Aorta (tissue), 5 donors: Measurements from ENCODE around the gene SBSN. TPM values are rescaled to one million over a fixed set of nuclear protein-coding genes. Genes with fewer than 3 reads are reported as not detected.

Experiments used
- ATAC-seq: fragments of 200-7000 bp; cut with Tn5 transposase; one replicate; pipeline ENCODE4 v1.9.1; 2022; ENCODE audit warnings: moderate library complexity; ENCODE audit not compliant: low FRiP score
- DNase-seq, 2 donors: peaks; one replicate each; pipeline ENCODE4 v3.0.0-alpha.2; 2020
- H3K27ac ChIP-seq, 2 donors: one replicate each; pipeline ENCODE4 v1.5.1; 2013; ENCODE audit warnings: low read length in 2 of 2, mild to moderate bottlenecking in 2 of 2, moderate library complexity in 2 of 2, control low read depth in 1 of 2, inconsistent platforms in 1 of 2, low read depth in 1 of 2
- H3K27me3 ChIP-seq, 2 donors: one replicate each; pipeline ENCODE4 v1.6.1; 2013; ENCODE audit warnings: control low read depth in 1 of 2, low read length in 1 of 2, mild to moderate bottlenecking in 1 of 2, moderate library complexity in 1 of 2; ENCODE audit not compliant: insufficient read depth in 2 of 2, control insufficient read depth in 1 of 2
- H3K36me3 ChIP-seq, 2 donors: one replicate each; pipeline ENCODE4 v1.6.1; 2013; ENCODE audit warnings: control low read depth in 1 of 2, low read length in 1 of 2, mild to moderate bottlenecking in 1 of 2; ENCODE audit not compliant: insufficient read depth in 2 of 2, control insufficient read depth in 1 of 2
- H3K4me1 ChIP-seq, 2 donors: one replicate each; pipeline ENCODE4 v1.6.1; 2013; ENCODE audit warnings: low read length in 2 of 2, control low read depth in 1 of 2, mild to moderate bottlenecking in 1 of 2, moderate library complexity in 1 of 2; ENCODE audit not compliant: insufficient read depth in 2 of 2, control insufficient read depth in 1 of 2
- H3K4me3 ChIP-seq, 2 donors: one replicate each; pipeline ENCODE4 v1.5.1; 2013; ENCODE audit warnings: low read length in 2 of 2, control low read depth in 1 of 2, mild to moderate bottlenecking in 1 of 2
- H3K9me3 ChIP-seq: one replicate; pipeline ENCODE4 v1.6.1; 2013; ENCODE audit warnings: mild to moderate bottlenecking, low read length; ENCODE audit not compliant: control insufficient read depth
- WGBS, 2 donors: extraction: QIAGEN DNeasy Blood & Tissue Kit; methylation state at CpG; one replicate each; pipeline ENCODE4 v1.1.7; 2013; 5-methylcytosine and 5-hydroxymethylcytosine counted together
- intact Hi-C, 2 donors: fragments of 100-400 bp; cut with DNase I; formaldehyde crosslinking; loops; one replicate each; pipeline versions ENCODE4 v1.14.2 to v1.15.0; 2022
- polyA plus RNA-seq, 2 donors: library from polyadenylated mRNA; stranded (reverse); fragments of 200-250 nt; gene quantifications; one replicate each; pipeline ENCODE4 v1.2.3, GENCODE V29; 2013
- total RNA-seq, 2 donors: library from RNA; stranded (reverse); fragmentation: NEBNext Ultra II Directional; extraction: Animal tissue kit (Norgen Biotek cat#: 25700); gene quantifications; one replicate each; pipeline ENCODE4 v1.2.1, GENCODE V29; 2021
- donor health status: healthy with polysubstance abuse.
- donor health status: Bipolar disorder and iron deficiency.
- donor health status: DM: no; HTN: no; CAD: no.
- donor health status: DM: no; HTN: no; CAD: no.
- donor health status: DM: yes; HTN: yes; CAD: no.

Gene SBSN
- total and polyA plus RNA-seq, 4 donors, result 0.23 TPM; not detected in 3

GRCh38 chr19:35556846-35557538 lies 28.9 kb upstream of the SBSN start:
- Histone ChIP-seq H3K27ac (no peak overlapping the region), H3K4me3 (no peak overlapping the region), H3K36me3 (no peaks in the 10 kb centered on the region), H3K27me3 (no peaks in the 10 kb centered on the region), H3K4me1 (no peaks in the 10 kb centered on the region), H3K9me3 (no peaks in the 10 kb centered on the region)
- intact Hi-C loops, result no loop called here
- ATAC-seq (no peak), DNase-seq (no peak)
- WGBS, 2 donors, result 84 to 87% methylated on average over 16 of the region's 16 CpGs

- intact Hi-C loops, result no loop called here
- Histone ChIP-seq H3K4me3 (no peak overlapping the region), H3K27me3 (no peaks in the 10 kb centered on the region), H3K27ac (no peak overlapping the region), H3K36me3 (no peaks in the 10 kb centered on the region), H3K9me3 (no peaks in the 10 kb centered on the region), H3K4me1 (no peaks in the 10 kb centered on the region)
- DNase-seq (no peak), ATAC-seq (no peak)
- WGBS, 2 donors, result 81 to 86% methylated on average over 9 of the region's 9 CpGs
These were observed 28.0 kb upstream of the SBSN start for GRCh38 chr19:35556025-35556590.

DNA sequence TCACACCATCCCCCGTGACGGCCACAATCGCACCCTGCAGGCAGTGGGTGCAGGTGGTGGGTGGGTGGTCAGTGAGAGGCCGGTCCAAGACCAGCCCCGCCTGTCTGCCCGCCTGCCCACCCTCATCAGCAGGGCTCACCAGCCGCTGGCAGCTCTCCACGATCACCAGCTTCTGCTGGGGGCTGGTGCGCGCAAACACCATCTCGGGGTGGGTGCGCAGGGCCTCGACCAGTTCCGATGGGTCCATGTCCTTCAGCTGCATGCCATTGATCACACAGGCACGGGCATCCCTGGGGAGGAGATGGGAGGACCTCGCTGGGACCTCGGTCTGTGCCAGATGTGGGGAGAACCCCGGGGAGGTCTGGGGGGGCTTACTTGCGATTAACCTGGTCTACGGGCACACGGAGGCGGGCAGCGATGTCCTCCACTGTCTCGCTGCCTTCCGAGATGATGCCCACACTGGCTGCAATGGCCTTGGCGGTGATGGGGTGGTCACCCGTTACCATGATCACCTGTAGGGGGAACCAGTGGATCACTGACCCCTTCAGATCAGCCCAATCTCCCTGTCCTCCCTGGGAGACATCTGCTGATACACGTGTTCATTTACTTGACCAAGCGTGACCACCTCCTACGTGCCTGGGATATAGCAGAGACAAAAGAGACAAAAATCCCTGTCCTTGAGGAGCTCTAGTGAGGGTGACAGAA lies 27.3 kb upstream of the SBSN start:
- 63 to 66% methylated on average over 30 of the region's 30 CpGs for WGBS, 2 donors
- no peak overlapping the region for H3K27ac ChIP-seq
- intact Hi-C loops, result no loop called here
- no peaks in the 10 kb centered on the region for H3K36me3 ChIP-seq
- no peaks in the 10 kb centered on the region for H3K9me3 ChIP-seq
- ATAC-seq (no peak), DNase-seq (no peak)
- no peaks in the 10 kb centered on the region for H3K4me1 ChIP-seq
- no peaks in the 10 kb centered on the region for H3K27me3 ChIP-seq
- H3K4me3 ChIP-seq, result no peak overlapping the region

DNA sequence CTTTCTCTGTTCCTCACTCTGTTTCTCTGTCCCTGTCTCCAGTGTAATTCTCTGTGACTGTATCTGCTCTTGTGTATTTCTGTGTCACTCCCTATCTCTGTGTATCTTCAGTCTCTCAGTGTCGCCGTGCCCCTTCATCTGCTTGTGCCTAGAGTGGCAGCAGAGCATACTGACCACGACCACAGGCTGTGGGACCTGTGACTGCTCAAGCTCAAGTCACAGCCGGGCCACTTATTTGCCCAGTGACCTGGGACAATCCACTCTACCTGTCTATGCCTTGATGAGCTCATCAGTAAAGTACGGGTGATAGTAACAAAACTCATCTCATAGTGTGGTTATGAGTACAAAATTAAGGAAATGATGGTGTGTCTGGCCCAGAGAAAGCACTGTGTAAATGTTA lies 26.0 kb upstream of the SBSN start:
- WGBS, 2 donors, result 66 to 69% methylated on average over 5 of the region's 5 CpGs
- H3K36me3 ChIP-seq, result no peaks in the 10 kb centered on the region
- intact Hi-C loops, result no loop called here
- H3K27me3 ChIP-seq, result no peaks in the 10 kb centered on the region
- no peaks in the 10 kb centered on the region for H3K9me3 ChIP-seq
- no peak for ATAC-seq
- peak in 1 of 2 donors; percentile 13 for DNase-seq
- H3K4me1 ChIP-seq, result no peaks in the 10 kb centered on the region
- H3K4me3 ChIP-seq, result no peak overlapping the region
- H3K27ac ChIP-seq, result no peak overlapping the region

DNA sequence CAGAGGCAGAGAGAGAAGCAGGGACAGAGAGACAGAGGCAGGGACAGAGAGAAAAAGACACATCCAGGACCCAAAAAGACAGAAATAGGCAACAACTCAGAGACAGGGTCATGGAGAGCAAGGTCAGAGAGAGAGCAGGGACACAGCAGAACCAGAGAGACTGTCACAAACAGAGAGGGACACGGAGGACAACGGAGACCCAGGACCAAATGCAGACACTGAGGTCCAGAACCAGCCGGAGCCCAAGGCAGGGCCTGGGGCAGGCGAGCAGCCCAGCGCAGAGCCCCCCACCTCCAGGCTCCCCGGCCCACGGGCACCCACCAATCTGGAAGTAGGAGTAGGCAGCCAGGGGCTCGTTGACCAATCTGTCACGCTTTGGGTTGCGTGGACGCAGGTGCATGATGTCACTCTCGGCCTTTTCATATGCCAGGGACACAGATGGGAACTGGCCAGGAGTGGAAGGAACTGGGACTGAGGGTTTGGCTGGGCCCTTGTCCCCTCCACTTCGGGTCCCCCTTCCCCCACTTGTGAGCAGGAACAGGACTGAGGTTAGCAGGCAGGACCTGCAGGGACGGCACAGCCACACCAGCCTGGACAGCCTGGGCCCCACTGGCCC lies 25.4 kb upstream of the SBSN start:
- Histone ChIP-seq H3K9me3 (no peaks in the 10 kb centered on the region), H3K27me3 (no peaks in the 10 kb centered on the region), H3K36me3 (no peaks in the 10 kb centered on the region), H3K4me3 (no peak overlapping the region), H3K27ac (no peak overlapping the region), H3K4me1 (no peaks in the 10 kb centered on the region)
- intact Hi-C loops, result no loop called here
- DNase-seq, result no peak
- ATAC-seq, result no peak
- 65 to 67% methylated on average over 14 of the region's 14 CpGs for WGBS, 2 donors

DNA sequence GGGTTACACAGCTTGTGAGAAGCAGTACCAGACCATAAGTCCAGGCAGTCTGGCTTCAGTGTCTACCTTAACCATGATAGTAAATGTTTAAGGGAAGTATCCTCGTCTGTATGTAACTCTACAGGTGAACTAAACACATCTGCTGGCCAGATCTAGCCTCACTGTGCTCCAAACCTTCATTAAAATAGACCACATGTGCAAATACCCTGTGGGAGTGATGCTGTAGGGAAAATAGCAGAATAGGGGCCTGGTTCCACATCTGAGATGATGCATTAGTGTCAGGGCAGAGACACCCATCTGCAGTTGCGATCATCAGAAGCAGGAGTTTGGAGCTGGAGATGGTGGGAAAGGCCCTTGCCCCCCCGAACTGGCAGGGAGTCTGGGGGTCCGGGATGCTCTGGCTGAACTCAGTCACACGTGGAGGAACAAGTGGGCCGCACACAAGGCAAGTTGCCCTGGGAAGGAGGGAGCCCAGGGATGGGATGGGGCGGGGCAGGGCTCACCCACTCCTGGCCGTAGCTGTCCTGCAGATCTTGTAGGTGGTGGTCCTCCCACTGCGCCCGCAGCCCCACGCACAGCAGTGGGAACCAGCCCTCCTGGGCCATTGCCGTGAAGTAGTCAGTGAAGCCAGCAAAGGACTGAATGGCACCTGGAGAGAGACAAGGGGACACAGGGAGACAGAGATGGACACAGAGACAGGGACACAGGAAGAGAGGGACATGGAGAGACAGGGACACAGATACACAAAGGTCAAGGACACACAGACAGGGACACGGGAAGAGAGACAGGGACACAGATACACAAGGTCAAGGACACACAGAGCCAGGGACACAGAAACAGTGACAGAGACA lies 24.6 kb upstream of the SBSN start:
- Histone ChIP-seq H3K9me3 (no peaks in the 10 kb centered on the region), H3K27ac (no peak overlapping the region), H3K27me3 (no peaks in the 10 kb centered on the region), H3K4me3 (no peak overlapping the region), H3K4me1 (no peaks in the 10 kb centered on the region), H3K36me3 (no peaks in the 10 kb centered on the region)
- intact Hi-C loops, result no loop called here
- 69 to 70% methylated on average over 13 of the region's 13 CpGs for WGBS, 2 donors
- no peak for ATAC-seq
- no peak for DNase-seq

GRCh38 chr19:35551091-35551810 lies 23.1 kb upstream of the SBSN start:
- H3K27ac ChIP-seq, result no peak overlapping the region
- 70 to 71% methylated on average over 21 of the region's 21 CpGs for whole genome bisulfite sequencing, 2 donors
- H3K27me3 ChIP-seq, result no peaks in the 10 kb centered on the region
- no peaks in the 10 kb centered on the region for H3K36me3 ChIP-seq
- DNase-seq, result no peak
- H3K4me3 ChIP-seq, result no peak overlapping the region
- intact Hi-C loops, result no loop called here
- no peaks in the 10 kb centered on the region for H3K4me1 ChIP-seq
- ATAC-seq, result no peak
- H3K9me3 ChIP-seq, result no peaks in the 10 kb centered on the region
